H1 (cell line): ENCODE results near the gene REM1. TPM values are rescaled to one million over a fixed set of nuclear protein-coding genes. Genes with fewer than 3 reads are reported as not detected.

Source experiments
- CTCF ChIA-PET: fragments of 300-600 bp; sonication (Branson Sonifier 250); formaldehyde crosslinking; loops from one replicate; lab custom pipeline; 2021; ENCODE audit not compliant: partially characterized antibody; lab: Charles Lee
- POLR2A ChIA-PET: fragments of 300-600 bp; sonication (Branson Sonifier 250); formaldehyde crosslinking; loops from one replicate; lab custom pipeline; 2021; ENCODE audit warnings: inconsistent platforms; ENCODE audit not compliant: partially characterized antibody; lab: Charles Lee
- DNase-seq, 2 experiments: peaks; one replicate each; pipeline versions ENCODE4 v3.0.0 to v3.0.0-alpha.2; 2010 to 2022; ENCODE audit warnings: low spot score in 2 of 2, low read depth in 1 of 2, mixed read lengths in 1 of 2
- FAIRE-seq: peaks from 2 replicates; lab custom pipeline; 2011; peaks lifted over from hg19 to GRCh38; lab: Jason Lieb, UNC
- H2AFZ ChIP-seq: 2 replicates; pipeline ENCODE4 v1.8.1; 2012; ENCODE audit warnings: low read length, inconsistent platforms
- H2AK5ac ChIP-seq: 2 replicates; pipeline ENCODE4 v1.6.1; 2013; ENCODE audit warnings: low read depth, low read length
- H2BK120ac ChIP-seq: replicated peaks from 2 replicates; pipeline ENCODE3; 2013; ENCODE audit warnings: low read depth, low read length, inconsistent platforms
- H2BK12ac ChIP-seq: 2 replicates; pipeline ENCODE4 v1.6.1; 2013; ENCODE audit warnings: low read depth, low read length
- H2BK15ac ChIP-seq: 2 replicates; pipeline ENCODE4 v1.6.1; 2013; ENCODE audit warnings: low read length
- H2BK20ac ChIP-seq: 2 replicates; pipeline ENCODE4 v1.6.1; 2013; ENCODE audit warnings: low read length
- H2BK5ac ChIP-seq: 2 replicates; pipeline ENCODE4 v1.6.1; 2013; ENCODE audit warnings: low read depth, low read length
- H3K14ac ChIP-seq: 2 replicates; pipeline ENCODE4 v1.6.1; 2013; ENCODE audit warnings: inconsistent platforms; ENCODE audit not compliant: insufficient read length
- H3K18ac ChIP-seq: 2 replicates; pipeline ENCODE4 v1.6.1; 2013; ENCODE audit warnings: low read length; ENCODE audit errors: extremely low read depth
- H3K23ac ChIP-seq: 2 replicates; pipeline ENCODE4 v1.6.1; 2013; ENCODE audit warnings: inconsistent platforms; ENCODE audit not compliant: insufficient read length
- H3K23me2 ChIP-seq: 2 replicates; pipeline ENCODE4 v1.6.1; 2013; ENCODE audit warnings: low read depth, low read length
- H3K27ac ChIP-seq: 2 replicates; pipeline ENCODE4 v1.6.1; 2011; ENCODE audit warnings: low read depth, low read length, inconsistent platforms
- H3K27me3 ChIP-seq, 4 experiments: replicated peaks in 1 of 4; 1 replicate in 1 of 4; 2 replicates in 3 of 4; pipeline versions ENCODE4 v1.6.1 to v1.8.1; 2011 to 2013; ENCODE audit warnings: low read length in 3 of 4, mild to moderate bottlenecking in 3 of 4, inconsistent platforms in 2 of 4, mixed read lengths in 2 of 4, moderate library complexity in 1 of 4; ENCODE audit not compliant: control insufficient read depth in 3 of 4, insufficient read depth in 3 of 4; ENCODE audit errors: extremely low read depth in 1 of 4
- H3K36me3 ChIP-seq, 4 experiments: 2 replicates each; pipeline versions ENCODE4 v1.6.1 to v1.8.1; 2011 to 2013; ENCODE audit warnings: mild to moderate bottlenecking in 4 of 4, low read length in 3 of 4, moderate library complexity in 2 of 4, control low read depth in 1 of 4, inconsistent platforms in 1 of 4; ENCODE audit not compliant: insufficient read depth in 4 of 4, control insufficient read depth in 2 of 4
- H3K4ac ChIP-seq: replicated peaks from 2 replicates; pipeline ENCODE3; 2013; ENCODE audit warnings: low read length, low read depth, mixed read lengths, inconsistent platforms; ENCODE audit not compliant: insufficient read length
- H3K4me1 ChIP-seq, 4 experiments: replicated peaks in 1 of 4; 1 replicate in 1 of 4; 2 replicates in 3 of 4; pipeline versions ENCODE4 v1.6.1 to v1.8.1; 2011 to 2013; ENCODE audit warnings: low read length in 3 of 4, inconsistent platforms in 2 of 4, mixed read lengths in 1 of 4; ENCODE audit not compliant: insufficient read depth in 4 of 4, control insufficient read depth in 3 of 4
- H3K4me2 ChIP-seq, 2 experiments: 2 replicates each; pipeline versions ENCODE4 v1.6.1 to v1.8.1; 2011 to 2013; ENCODE audit warnings: low read depth in 2 of 2, low read length in 2 of 2, control low read depth in 1 of 2, inconsistent platforms in 1 of 2, mild to moderate bottlenecking in 1 of 2; ENCODE audit not compliant: insufficient read depth in 1 of 2
- H3K4me3 ChIP-seq, 4 experiments: fragments of 200-600, 300-600 bp in 1 of 4; sonication (generic), shearing (Covaris generic), sonication (Bioruptor Twin) in 1 of 4; 2 replicates each; pipeline versions ENCODE4 v1.5.1 to v1.8.1; 2011 to 2016; ENCODE audit warnings: low read length in 4 of 4, low read depth in 3 of 4, control low read depth in 2 of 4, inconsistent platforms in 2 of 4, mild to moderate bottlenecking in 2 of 4, mixed read lengths in 1 of 4, moderate library complexity in 1 of 4; ENCODE audit not compliant: insufficient read depth in 2 of 4; ENCODE audit errors: extremely low read depth in 1 of 4
- H3K56ac ChIP-seq: replicated peaks from 2 replicates; pipeline ENCODE3; 2013; ENCODE audit warnings: low read depth, mild to moderate bottlenecking, mixed read lengths, low read length, inconsistent platforms; ENCODE audit not compliant: insufficient read length
- H3K79me1 ChIP-seq: 2 replicates; pipeline ENCODE4 v1.6.1; 2013; ENCODE audit warnings: low read depth, low read length, control low read depth
- H3K79me2 ChIP-seq, 2 experiments: 2 replicates each; pipeline versions ENCODE4 v1.6.1 to v1.8.1; 2012 to 2013; ENCODE audit warnings: low read length in 2 of 2, mild to moderate bottlenecking in 2 of 2, inconsistent platforms in 1 of 2; ENCODE audit not compliant: insufficient read depth in 2 of 2, control insufficient read depth in 1 of 2
- H3K9ac ChIP-seq, 4 experiments: replicated peaks in 1 of 4; 1 replicate in 1 of 4; 2 replicates in 3 of 4; pipeline versions ENCODE4 v1.6.1 to v1.8.1; 2011 to 2013; ENCODE audit warnings: low read depth in 3 of 4, low read length in 3 of 4, control low read depth in 2 of 4, mild to moderate bottlenecking in 2 of 4, moderate library complexity in 2 of 4, inconsistent platforms in 1 of 4; ENCODE audit errors: extremely low read depth in 1 of 4
- H3K9me3 ChIP-seq, 2 experiments: 2 replicates each; pipeline versions ENCODE4 v1.6.1 to v1.8.1; 2012 to 2013; ENCODE audit warnings: mild to moderate bottlenecking in 2 of 2, moderate library complexity in 2 of 2, control low read depth in 1 of 2, inconsistent platforms in 1 of 2, low read depth in 1 of 2, low read length in 1 of 2, mixed read lengths in 1 of 2; ENCODE audit not compliant: insufficient read depth in 2 of 2
- H4K20me1 ChIP-seq, 2 experiments: replicated peaks in 1 of 2; 2 replicates each; pipeline versions ENCODE3 to v1.8.1; 2011 to 2013; ENCODE audit warnings: inconsistent platforms in 2 of 2, low read length in 2 of 2, mild to moderate bottlenecking in 1 of 2; ENCODE audit not compliant: insufficient read depth in 2 of 2, control insufficient read depth in 1 of 2
- H4K5ac ChIP-seq: 2 replicates; pipeline ENCODE4 v1.6.1; 2013; ENCODE audit warnings: low read length, low read depth, mixed read lengths, inconsistent platforms; ENCODE audit not compliant: insufficient read length
- H4K8ac ChIP-seq: 2 replicates; pipeline ENCODE4 v1.8.0; 2013; ENCODE audit warnings: mild to moderate bottlenecking, moderate library complexity, low read length, inconsistent platforms; ENCODE audit not compliant: insufficient read depth; ENCODE audit errors: extremely low read depth
- H4K91ac ChIP-seq: replicated peaks from 2 replicates; pipeline ENCODE3; 2013; ENCODE audit warnings: low read length, mixed read lengths, inconsistent platforms; ENCODE audit not compliant: insufficient read length
- GTF2F1 ChIP-seq: IDR thresholded peaks from 2 replicates; pipeline ENCODE4 v1.6.1; 2012; ENCODE audit warnings: low read depth, low read length, improper control_type of control experiment, borderline replicate concordance
- KDM5A ChIP-seq: fragments of 200-600 bp; IDR thresholded peaks from 2 replicates; pipeline ENCODE4 v1.7.1; 2012; ENCODE audit warnings: mild to moderate bottlenecking, low read length, inconsistent platforms, mixed read lengths
- RFX5 ChIP-seq: IDR thresholded peaks from 2 replicates; pipeline ENCODE4 v1.6.1; 2011; ENCODE audit warnings: low read depth, low read length, improper control_type of control experiment, borderline replicate concordance
- RNF2 ChIP-seq: fragments of 200-900, 300-1000 bp; sonication (generic); IDR thresholded peaks from 2 replicates; pipeline ENCODE4 v1.7.1; 2016; ENCODE audit warnings: borderline replicate concordance, low read depth, mild to moderate bottlenecking, antibody characterized with exemption, low read length; ENCODE audit not compliant: poor library complexity, severe bottlenecking; ENCODE audit errors: missing control alignments
- SIN3A ChIP-seq, 2 experiments: IDR thresholded peaks in 1 of 2; conservative IDR thresholded peaks in 1 of 2; 2 replicates each; pipeline ENCODE4 v1.6.1; 2011 to 2012; ENCODE audit warnings: low read length in 2 of 2, improper control_type of control experiment in 1 of 2, low read depth in 1 of 2, mild to moderate bottlenecking in 1 of 2
- SP2 ChIP-seq: IDR thresholded peaks from 2 replicates; pipeline ENCODE4 v1.6.1; 2012; ENCODE audit warnings: mild to moderate bottlenecking, low read length, inconsistent platforms
- WGBS, 2 experiments: shearing (Covaris generic) in 1 of 2; methylation state at CpG; one replicate each; pipeline versions ENCODE4 v1.1.6 to v1.1.7; 2013 to 2015; ENCODE audit warnings: low lambda C conversion rate in 2 of 2, mixed read lengths in 2 of 2, inconsistent platforms in 1 of 2, low coverage in 1 of 2, missing lambda C conversion rate in 1 of 2; ENCODE audit not compliant: insufficient replicate concordance in 2 of 2, insufficient coverage in 1 of 2, insufficient read length in 1 of 2; ENCODE audit errors: extremely low coverage in 1 of 2, missing lambda C conversion rate in 1 of 2; 5-methylcytosine and 5-hydroxymethylcytosine counted together
- polyA plus RNA-seq, 7 experiments: library from polyadenylated mRNA; depleted of rRNA in 3 of 7; stranded (reverse) in 5 of 7; unstranded in 2 of 7; fragments of >200 nt in 5 of 7; fragments of 200-250 nt in 2 of 7; gene quantifications; 1 replicate in 5 of 7; 2 replicates in 1 of 7; 4 replicates in 1 of 7; pipeline versions ENCODE4 v1.2.1 to v1.2.3, GENCODE V29; 2011 to 2013; ENCODE audit warnings: missing spikeins in 2 of 7, mixed read lengths in 2 of 7
- total RNA-seq: library from RNA; stranded (reverse); fragmentation: NEBNext Ultra II Directional; extraction: Animal tissue kit (Norgen Biotek cat#: 25700); gene quantifications from 2 replicates; pipeline ENCODE4 v1.2.1, GENCODE V29; 2021

REM1 gene
- total and polyA plus RNA-seq, 2 of the 8 experiments (the other 6 are each of a cell fraction or from before 2014, with no cell fraction given): 0.05 TPM; not detected in 1

DNA sequence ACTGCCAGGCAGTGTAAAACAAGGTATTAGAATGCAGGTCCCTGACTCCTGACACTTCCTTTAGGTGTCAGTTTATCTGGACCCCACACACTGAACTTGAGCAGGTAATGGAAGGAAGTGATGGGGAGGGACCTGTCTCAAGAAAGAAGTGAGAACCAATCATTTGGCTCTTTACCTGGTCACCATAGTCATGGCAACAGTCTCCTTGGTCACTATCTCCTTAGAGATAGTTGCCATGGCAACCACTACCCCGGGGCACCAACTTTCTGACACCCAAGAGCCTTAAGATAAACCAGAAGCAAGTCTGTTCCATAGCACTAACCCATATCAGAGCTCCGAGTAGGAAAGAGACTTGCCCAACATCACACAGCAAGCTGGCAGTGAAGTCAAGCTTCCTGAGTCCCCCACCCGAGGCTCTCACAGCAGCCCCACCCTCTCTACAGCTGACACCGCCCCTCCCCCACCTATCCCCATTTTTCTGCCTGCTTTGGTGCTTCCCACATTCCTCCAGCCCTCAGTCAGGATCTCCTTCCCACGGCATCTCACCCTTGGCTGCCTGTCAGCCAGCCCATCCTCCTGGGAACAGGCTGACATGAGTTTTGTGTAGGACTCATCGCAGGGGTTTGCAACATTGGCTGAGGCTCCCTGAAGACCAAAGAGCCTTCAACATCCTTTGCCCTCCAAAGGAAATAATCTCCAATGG, 22.9 kb downstream of the REM1 start:
- Histone ChIP-seq H2BK12ac (no peak overlapping the region), H2BK15ac (no peak overlapping the region), H3K23me2 (no peaks in the 10 kb centered on the region), H4K5ac (no peak overlapping the region), H3K18ac (no peak overlapping the region), H3K14ac (no peak overlapping the region), H3K36me3 (no peaks in the 10 kb centered on the region), H3K9me3 (peaks cover 20 to 51% of the 10 kb centered on the region in 2 experiments), H4K91ac (no peak overlapping the region), H3K9ac (no peak overlapping the region), H3K79me1 (no peaks in the 10 kb centered on the region), H2AK5ac (no peak overlapping the region), H3K4me1 (no peaks in the 10 kb centered on the region), H4K8ac (no peak overlapping the region), H2AFZ (no peak overlapping the region), H3K79me2 (no peaks in the 10 kb centered on the region), H3K4me3 (no peak overlapping the region), H3K23ac (no peak overlapping the region), H3K4ac (no peak overlapping the region), H3K56ac (no peak overlapping the region), H2BK120ac (no peak overlapping the region), H2BK5ac (no peak overlapping the region), H3K27me3 (no peaks in the 10 kb centered on the region), H4K20me1 (no peaks in the 10 kb centered on the region), H3K27ac (no peak overlapping the region), H3K4me2 (no peak overlapping the region), H2BK20ac (no peak overlapping the region)
- FAIRE-seq (no peak), DNase-seq (no peak)
- CTCF ChIA-PET: interaction anchor here (0.5 kb wide), 1 partner anchor 183 kb away, joined by 4 read pairs; no protein-coding TSS in a partner anchor
- POLR2A ChIA-PET: no interaction called here
- 64% methylated on average over 6 of the region's 6 CpGs; no CpG with 5 or more reads in 1 of the 2 experiments for WGBS, 2 experiments
- TF ChIP-seq GTF2F1: no peak
- TF ChIP-seq SP2: no peak
- TF ChIP-seq KDM5A: no peak
- TF ChIP-seq SIN3A (conservative IDR thresholded peaks at IDR 0.05 in 1 of 2, IDR thresholded peaks at IDR 0.05 in 1 of 2; ENCODE audit: low read depth in 1 of 2, low read length in 2 of 2): no peak
- TF ChIP-seq RFX5: no peak
- no peak for TF ChIP-seq RNF2
